Uterus (tissue), 4 donors: Measurements from ENCODE around the gene CARD11. TPM values are rescaled to one million over a fixed set of nuclear protein-coding genes. Genes with fewer than 3 reads are reported as not detected.

Experiments used
- DNase-seq, 2 donors: peaks; one replicate each; pipeline ENCODE4 v3.0.0-alpha.2; 2019 to 2020
- H3K27ac ChIP-seq, 2 donors: fragments of 200-600 bp; sonication (generic); 1 replicate in 1 of 2; 2 replicates in 1 of 2; pipeline ENCODE4 v1.5.1; 2016 to 2018
- H3K27me3 ChIP-seq, 2 donors: fragments of 200-600 bp; sonication (generic); one replicate each; pipeline ENCODE4 v1.5.1; 2018 to 2019; ENCODE audit warnings: control low read depth in 1 of 2
- H3K36me3 ChIP-seq, 2 donors: fragments of 200-600 bp; sonication (generic); one replicate each; pipeline ENCODE4 v1.5.1; 2019; ENCODE audit warnings: control low read depth in 1 of 2
- H3K4me1 ChIP-seq, 2 donors: fragments of 200-600 bp; sonication (generic); one replicate each; pipeline ENCODE4 v1.5.1; 2018 to 2019; ENCODE audit warnings: control low read depth in 1 of 2
- H3K4me3 ChIP-seq, 2 donors: fragments of 200-600 bp; sonication (generic); 1 replicate in 1 of 2; 2 replicates in 1 of 2; pipeline ENCODE4 v1.5.1; 2018 to 2019; ENCODE audit warnings: mild to moderate bottlenecking in 1 of 2
- H3K9me3 ChIP-seq, 2 donors: fragments of 200-600 bp; sonication (generic); one replicate each; pipeline ENCODE4 v1.5.1; 2019; ENCODE audit warnings: control low read depth in 1 of 2
- CTCF ChIP-seq, 4 experiments: fragments of 200-600 bp in 2 of 4; fragments of 450-650 bp in 2 of 4; sonication (generic) in 2 of 4; IDR thresholded peaks; one replicate each; pipeline ENCODE4 v1.5.1; 2016 to 2019; ENCODE audit warnings: antibody characterized with exemption in 4 of 4, mild to moderate bottlenecking in 2 of 4, moderate library complexity in 1 of 4
- POLR2A ChIP-seq, 2 donors: fragments of 450-650 bp; IDR thresholded peaks; one replicate each; pipeline ENCODE4 v1.6.1; 2016; ENCODE audit warnings: antibody characterized with exemption in 2 of 2, mild to moderate bottlenecking in 1 of 2, moderate library complexity in 1 of 2
- intact Hi-C: fragments of 100-400 bp; cut with DNase I; formaldehyde crosslinking; loops from one replicate; pipeline ENCODE4 v1.15.1; 2023; ENCODE audit warnings: low total_unique reads
- total RNA-seq, 4 donors: library from RNA; depleted of rRNA in 3 of 4; stranded (reverse); fragments of >200 nt in 3 of 4; gene quantifications; one replicate each; pipeline versions ENCODE4 v1.1.0 to v1.2.4, GENCODE V29; 2014 to 2023
- donor health status: DM: yes; HTN: yes; CAD: no.

CARD11 gene
- total RNA-seq, 4 donors from 2014 or later, result 0.95 to 1.0 TPM; not detected in 2

GRCh38 chr7:2953099-2953498 is 90.6 kb downstream of the CARD11 start:
- intact Hi-C loops, result no loop called here
- no peaks in the 10 kb centered on the region for H3K4me1 ChIP-seq
- no peaks in the 10 kb centered on the region for H3K36me3 ChIP-seq
- no peaks in the 10 kb centered on the region for H3K27me3 ChIP-seq
- H3K27ac ChIP-seq, result no peak overlapping the region
- TF ChIP-seq POLR2A (IDR thresholded peaks at IDR 0.05), result no peak
- no peak for TF ChIP-seq CTCF (IDR thresholded peaks at IDR 0.05)
- H3K4me3 ChIP-seq, result no peak overlapping the region
- H3K9me3 ChIP-seq, result no peaks in the 10 kb centered on the region
- DNase-seq, result no peak

GRCh38 chr7:2952316-2952715 is 91.4 kb downstream of the CARD11 start:
- intact Hi-C loops, result no loop called here
- Histone ChIP-seq H3K27me3 (no peaks in the 10 kb centered on the region), H3K27ac (no peak overlapping the region), H3K4me1 (no peaks in the 10 kb centered on the region), H3K4me3 (no peak overlapping the region), H3K36me3 (no peaks in the 10 kb centered on the region), H3K9me3 (no peaks in the 10 kb centered on the region)
- no peak for TF ChIP-seq POLR2A (IDR thresholded peaks at IDR 0.05)
- no peak for TF ChIP-seq CTCF (IDR thresholded peaks at IDR 0.05)
- no peak for DNase-seq

- Histone ChIP-seq H3K4me1 (no peaks in the 10 kb centered on the region), H3K36me3 (no peaks in the 10 kb centered on the region), H3K27me3 (no peaks in the 10 kb centered on the region), H3K9me3 (no peaks in the 10 kb centered on the region), H3K27ac (no peak overlapping the region), H3K4me3 (no peak overlapping the region)
- intact Hi-C loops, result no loop called here
- no peak for DNase-seq
- TF ChIP-seq POLR2A (IDR thresholded peaks at IDR 0.05), result no peak
These were observed 93.1 kb downstream of the CARD11 start for GRCh38 chr7:2950578-2950977.

- Histone ChIP-seq H3K9me3 (no peaks in the 10 kb centered on the region), H3K27ac (no peak overlapping the region), H3K36me3 (no peaks in the 10 kb centered on the region), H3K4me1 (no peaks in the 10 kb centered on the region), H3K4me3 (no peak overlapping the region), H3K27me3 (no peaks in the 10 kb centered on the region)
- TF ChIP-seq POLR2A (IDR thresholded peaks at IDR 0.05), result no peak
- no peak for TF ChIP-seq CTCF (IDR thresholded peaks at IDR 0.05)
- no peak for DNase-seq
- intact Hi-C loops, result no loop called here
These were observed 94.9 kb downstream of the CARD11 start for GRCh38 chr7:2948749-2949148.

GRCh38 chr7:2947058-2947780 is 96.4 kb downstream of the CARD11 start:
- intact Hi-C loops, result no loop called here
- no peak for TF ChIP-seq CTCF (IDR thresholded peaks at IDR 0.05)
- no peak for TF ChIP-seq POLR2A (IDR thresholded peaks at IDR 0.05)
- no peaks in the 10 kb centered on the region for H3K36me3 ChIP-seq
- no peak overlapping the region for H3K27ac ChIP-seq
- no peaks in the 10 kb centered on the region for H3K27me3 ChIP-seq
- no peak for DNase-seq
- no peaks in the 10 kb centered on the region for H3K9me3 ChIP-seq
- H3K4me3 ChIP-seq, result no peak overlapping the region
- no peaks in the 10 kb centered on the region for H3K4me1 ChIP-seq
